GM23338 (cell line): ENCODE results near the gene SAMHD1.

Experiments used
- CREB1 ChIP-seq: fragments of 250-450 bp; sonication (Bioruptor Pico); IDR thresholded peaks from 2 replicates; pipeline ENCODE4 v1.5.0; 2020; ENCODE audit warnings: low read depth, mild to moderate bottlenecking, moderate library complexity
- CTCF ChIP-seq, 2 experiments: fragments of 200-600 bp in 1 of 2; sonication (generic) in 1 of 2; conservative IDR thresholded peaks; 2 replicates each; pipeline versions ENCODE4 v1.5.1 to v1.6.1; 2016 to 2017; ENCODE audit warnings: antibody characterized with exemption in 2 of 2, low read depth in 2 of 2, mild to moderate bottlenecking in 2 of 2, moderate library complexity in 1 of 2
- ETS1 ChIP-seq: IDR thresholded peaks from 2 replicates; pipeline ENCODE4 v1.6.1; 2016; ENCODE audit warnings: antibody characterized with exemption
- EZH2 ChIP-seq: fragments of 200-600 bp; sonication (generic); IDR thresholded peaks from one replicate; pipeline ENCODE4 v1.8.0; 2017; ENCODE audit warnings: antibody characterized with exemption, mild to moderate bottlenecking, low read depth; ENCODE audit not compliant: unreplicated experiment
- EZH2phosphoT487 ChIP-seq: fragments of 200-600 bp; sonication (generic); IDR thresholded peaks from one replicate; pipeline ENCODE4 v1.8.1; 2018; ENCODE audit warnings: antibody characterized with exemption; ENCODE audit not compliant: unreplicated experiment
- JUNB ChIP-seq: IDR thresholded peaks from one replicate; pipeline ENCODE4 v1.6.1; 2016; ENCODE audit warnings: antibody characterized with exemption; ENCODE audit not compliant: unreplicated experiment
- POLR2AphosphoS5 ChIP-seq: IDR thresholded peaks from 2 replicates; pipeline ENCODE4 v1.6.1; 2016; ENCODE audit warnings: antibody characterized with exemption, low read depth
- REST ChIP-seq: IDR thresholded peaks from one replicate; pipeline ENCODE4 v1.6.1; 2018; ENCODE audit warnings: antibody characterized with exemption; ENCODE audit not compliant: unreplicated experiment
- STAT1 ChIP-seq: IDR thresholded peaks from one replicate; pipeline ENCODE4 v1.6.1; 2016; ENCODE audit warnings: antibody characterized with exemption; ENCODE audit not compliant: unreplicated experiment
- ZNF114 ChIP-seq: fragments of 250-450 bp; sonication (Bioruptor Pico); IDR thresholded peaks from 2 replicates; pipeline ENCODE4 v1.5.0; 2020; ENCODE audit warnings: mild to moderate bottlenecking, moderate library complexity
- ZNF331 ChIP-seq: fragments of 250-450 bp; sonication (Bioruptor Pico); IDR thresholded peaks from 2 replicates; pipeline ENCODE4 v1.5.0; 2020; ENCODE audit warnings: low read depth, mild to moderate bottlenecking, moderate library complexity
- ZNF462 ChIP-seq: fragments of 250-450 bp; sonication (Bioruptor Pico); IDR thresholded peaks from 2 replicates; pipeline ENCODE4 v1.5.0; 2020; ENCODE audit warnings: mild to moderate bottlenecking, moderate library complexity

- no peak for TF ChIP-seq EZH2phosphoT487
- no peak for TF ChIP-seq CTCF (conservative IDR thresholded peaks at IDR 0.05; ENCODE audit: low read depth in 2 of 2)
- TF ChIP-seq POLR2AphosphoS5: no peak
- TF ChIP-seq ETS1: no peak
- no peak for TF ChIP-seq REST
- no peak for TF ChIP-seq ZNF331
- TF ChIP-seq EZH2: no peak
- no peak for TF ChIP-seq JUNB
- no peak for TF ChIP-seq STAT1
- no peak for TF ChIP-seq CREB1 (CRISPR knock-in tag)
- TF ChIP-seq ZNF114: no peak
- no peak for TF ChIP-seq ZNF462 (CRISPR knock-in tag)
Measured at GRCh38 chr20:36929290-36929689, 22.2 kb downstream of the SAMHD1 start.
